Neural progenitor cell (in vitro differentiated cells): ENCODE results near the gene LRRC27. TPM values are rescaled to one million over a fixed set of nuclear protein-coding genes. Genes with fewer than 3 reads are reported as not detected.

Experiments used
- DNase-seq: peaks from one replicate; pipeline ENCODE4 v3.0.0-alpha.2; 2016; ENCODE audit warnings: low spot score
- H2AFZ ChIP-seq: fragments of 200-600 bp; sonication (generic); replicated peaks from 2 replicates; pipeline ENCODE4 v1.6.1; 2016; ENCODE audit warnings: antibody characterized with exemption
- H3F3A ChIP-seq: fragments of 200-600 bp; sonication (generic); 2 replicates; pipeline ENCODE4 v1.6.1; 2016; ENCODE audit warnings: antibody characterized with exemption, low read depth
- H3K27ac ChIP-seq: fragments of 200-600 bp; sonication (generic); 2 replicates; pipeline ENCODE4 v1.5.1; 2016; ENCODE audit warnings: mild to moderate bottlenecking
- H3K27me3 ChIP-seq: fragments of 200-600 bp; sonication (generic); 2 replicates; pipeline ENCODE4 v1.6.1; 2016; ENCODE audit warnings: mild to moderate bottlenecking, moderate library complexity
- H3K36me3 ChIP-seq: fragments of 200-600 bp; sonication (generic); 2 replicates; pipeline ENCODE4 v1.5.1; 2016
- H3K4me1 ChIP-seq: fragments of 200-600 bp; sonication (generic); 2 replicates; pipeline ENCODE4 v1.6.1; 2016; ENCODE audit warnings: mixed run types
- H3K4me2 ChIP-seq: fragments of 200-600 bp; sonication (generic); 2 replicates; pipeline ENCODE4 v1.6.1; 2016
- H3K4me3 ChIP-seq: fragments of 200-600 bp; sonication (generic); 2 replicates; pipeline ENCODE4 v1.5.1; 2016
- H3K79me2 ChIP-seq: fragments of 200-600 bp; sonication (generic); 2 replicates; pipeline ENCODE4 v1.6.1; 2016; ENCODE audit warnings: low read depth
- H3K9ac ChIP-seq: fragments of 200-600 bp; sonication (generic); 2 replicates; pipeline ENCODE4 v1.6.1; 2016
- H3K9me3 ChIP-seq: fragments of 200-600 bp; sonication (generic); 2 replicates; pipeline ENCODE4 v1.5.1; 2016; ENCODE audit warnings: low read depth
- H4K20me1 ChIP-seq: fragments of 200-600 bp; sonication (generic); 2 replicates; pipeline ENCODE4 v1.6.1; 2016; ENCODE audit warnings: low read depth
- H3K27ac Mint-ChIP-seq: 3 replicates; pipeline ENCODE4 v1.8.0; 2021; ENCODE audit warnings: mixed read lengths
- H3K27me3 Mint-ChIP-seq: 2 replicates; pipeline ENCODE4 v1.8.0; 2022; ENCODE audit warnings: low read depth, mild to moderate bottlenecking, inconsistent platforms, moderate library complexity, mixed read lengths; ENCODE audit not compliant: insufficient read depth
- H3K36me3 Mint-ChIP-seq: 3 replicates; pipeline ENCODE4 v1.8.0; 2021; ENCODE audit warnings: mixed read lengths
- H3K4me1 Mint-ChIP-seq: 3 replicates; pipeline ENCODE4 v1.8.0; 2021; ENCODE audit warnings: mixed read lengths
- H3K4me3 Mint-ChIP-seq: 3 replicates; pipeline ENCODE4 v1.8.0; 2021; ENCODE audit warnings: mild to moderate bottlenecking, moderate library complexity, mixed read lengths
- H3K9me3 Mint-ChIP-seq: 3 replicates; pipeline ENCODE4 v1.8.0; 2020; ENCODE audit warnings: mixed read lengths
- CTCF ChIP-seq: fragments of 200-600 bp; sonication (generic); IDR thresholded peaks from 2 replicates; pipeline ENCODE4 v1.5.1; 2017; ENCODE audit warnings: antibody characterized with exemption, mild to moderate bottlenecking
- EZH2 ChIP-seq: fragments of 200-600 bp; sonication (generic); IDR thresholded peaks from 2 replicates; pipeline ENCODE4 v1.6.1; 2017; ENCODE audit warnings: antibody characterized with exemption, mild to moderate bottlenecking, moderate library complexity
- EZH2phosphoT487 ChIP-seq: fragments of 200-600 bp; sonication (generic); IDR thresholded peaks from 2 replicates; pipeline ENCODE4 v1.6.1; 2017; ENCODE audit warnings: antibody characterized with exemption
- total RNA-seq: library from RNA; depleted of rRNA; stranded (reverse); fragments of >200 nt; gene quantifications from 2 replicates; pipeline ENCODE4 v1.2.3, GENCODE V29; 2015; ENCODE audit warnings: low replicate concordance

LRRC27 gene
- total RNA-seq, 1 donor from 2014 or later = 16.9 TPM

- TF ChIP-seq CTCF (peak; percentile 37), EZH2phosphoT487 (no peak)
- Mint-ChIP-seq H3K4me1 (peaks cover 29% of the 10 kb centered on the region), H3K4me3 (no peak overlapping the region), H3K9me3 (no peaks in the 10 kb centered on the region), H3K36me3 (peaks cover 13% of the 10 kb centered on the region), H3K27ac (peak overlapping the region; percentile 70), H3K27me3 (peaks cover 10% of the 10 kb centered on the region)
- Histone ChIP-seq H4K20me1 (no peaks in the 10 kb centered on the region), H3K9me3 (no peaks in the 10 kb centered on the region), H3K36me3 (no peaks in the 10 kb centered on the region), H3K4me2 (no peak overlapping the region), H3K27ac (no peak overlapping the region), H3K4me3 (no peak overlapping the region), H3K9ac (no peak overlapping the region), H3F3A (no peaks in the 10 kb centered on the region), H3K27me3 (no peaks in the 10 kb centered on the region), H3K4me1 (peaks cover 9% of the 10 kb centered on the region), H2AFZ (no peak overlapping the region), H3K79me2 (no peaks in the 10 kb centered on the region)
- DNase-seq = no peak
These were observed 39.7 kb downstream of the LRRC27 start for GRCh38 chr10:132371641-132372081.

GRCh38 chr10:132372516-132373095 lies 40.6 kb downstream of the LRRC27 start:
- no peaks in the 10 kb centered on the region for H3K27me3 ChIP-seq
- H3K4me3 ChIP-seq = no peak overlapping the region
- no peak overlapping the region for H3K9ac ChIP-seq
- Mint-ChIP-seq H3K4me3 (no peak overlapping the region), H3K27ac (no peak overlapping the region), H3K9me3 (no peaks in the 10 kb centered on the region), H3K27me3 (peaks cover 10% of the 10 kb centered on the region), H3K36me3 (peaks cover 5% of the 10 kb centered on the region), H3K4me1 (peaks cover 29% of the 10 kb centered on the region)
- H3K27ac ChIP-seq = no peak overlapping the region
- no peak overlapping the region for H2AFZ ChIP-seq
- H3K36me3 ChIP-seq = no peaks in the 10 kb centered on the region
- no peaks in the 10 kb centered on the region for H3K9me3 ChIP-seq
- no peak for TF ChIP-seq EZH2
- no peak for TF ChIP-seq CTCF
- TF ChIP-seq EZH2phosphoT487 = no peak
- H3K4me2 ChIP-seq = no peak overlapping the region
- peaks cover 9% of the 10 kb centered on the region for H3K4me1 ChIP-seq
- no peak for DNase-seq
- H4K20me1 ChIP-seq = no peaks in the 10 kb centered on the region
- H3K79me2 ChIP-seq = no peaks in the 10 kb centered on the region
- no peaks in the 10 kb centered on the region for H3F3A ChIP-seq

- Histone ChIP-seq H3K27ac (no peak overlapping the region), H3K27me3 (no peaks in the 10 kb centered on the region), H3K9me3 (no peaks in the 10 kb centered on the region), H4K20me1 (no peaks in the 10 kb centered on the region), H3K79me2 (no peaks in the 10 kb centered on the region), H3F3A (no peaks in the 10 kb centered on the region), H2AFZ (no peak overlapping the region), H3K4me1 (peaks cover 9% of the 10 kb centered on the region), H3K9ac (no peak overlapping the region), H3K36me3 (no peaks in the 10 kb centered on the region), H3K4me2 (no peak overlapping the region), H3K4me3 (no peak overlapping the region)
- TF ChIP-seq EZH2phosphoT487 (no peak), EZH2 (no peak), CTCF (no peak)
- Mint-ChIP-seq H3K27me3 (peaks cover 10% of the 10 kb centered on the region), H3K9me3 (no peaks in the 10 kb centered on the region), H3K4me1 (peaks cover 29% of the 10 kb centered on the region), H3K36me3 (peaks cover 5% of the 10 kb centered on the region), H3K27ac (peak overlapping the region; percentile 36), H3K4me3 (no peak overlapping the region)
- no peak for DNase-seq
These were observed 41.4 kb downstream of the LRRC27 start for GRCh38 chr10:132373241-132373955.
